GM23338 (cell line): ENCODE results near the gene EXOC6. TPM values are rescaled to one million over a fixed set of nuclear protein-coding genes. Genes with fewer than 3 reads are reported as not detected.

ENCODE experiments used
- ATAC-seq: fragments of 200-7000 bp; cut with Tn5 transposase; 3 replicates; pipeline ENCODE4 v1.9.1; 2020
- DNase-seq: peaks from one replicate; pipeline ENCODE4 v3.0.0-alpha.2; 2015; ENCODE audit warnings: low spot score
- H2AFZ ChIP-seq: fragments of 200-600 bp; sonication (generic); 2 replicates; pipeline ENCODE4 v1.8.0; 2016; ENCODE audit warnings: antibody characterized with exemption, mild to moderate bottlenecking, moderate library complexity
- H3F3A ChIP-seq: fragments of 200-600 bp; sonication (generic); replicated peaks from 2 replicates; pipeline ENCODE4 v1.8.0; 2017; ENCODE audit warnings: antibody characterized with exemption, mixed run types, low read depth
- H3K27ac ChIP-seq: fragments of 200-600 bp; sonication (generic); 2 replicates; pipeline ENCODE4 v1.6.1; 2016; ENCODE audit warnings: low read depth
- H3K27me3 ChIP-seq: fragments of 200-600 bp; sonication (generic); 2 replicates; pipeline ENCODE4 v1.8.0; 2016; ENCODE audit warnings: mild to moderate bottlenecking, mixed run types, moderate library complexity; ENCODE audit not compliant: insufficient read depth
- H3K36me3 ChIP-seq: fragments of 200-600 bp; sonication (generic); 2 replicates; pipeline ENCODE4 v1.8.0; 2016; ENCODE audit warnings: mild to moderate bottlenecking; ENCODE audit not compliant: insufficient read depth
- H3K4me1 ChIP-seq: fragments of 200-600 bp; sonication (generic); 2 replicates; pipeline ENCODE4 v1.8.0; 2016; ENCODE audit warnings: mild to moderate bottlenecking, moderate library complexity; ENCODE audit not compliant: insufficient read depth
- H3K4me2 ChIP-seq: fragments of 200-600 bp; sonication (generic); 2 replicates; pipeline ENCODE4 v1.7.1; 2017; ENCODE audit warnings: mixed run types
- H3K4me3 ChIP-seq: fragments of 200-600 bp; sonication (generic); 2 replicates; pipeline ENCODE4 v1.6.1; 2016; ENCODE audit warnings: mixed run types
- H3K79me2 ChIP-seq: fragments of 200-600 bp; sonication (generic); replicated peaks from 2 replicates; pipeline ENCODE4 v1.8.0; 2017; ENCODE audit warnings: mild to moderate bottlenecking; ENCODE audit not compliant: insufficient read depth
- H3K9me2 ChIP-seq: fragments of 200-600 bp; sonication (generic); 2 replicates; pipeline ENCODE4 v1.8.0; 2017; ENCODE audit not compliant: insufficient read depth
- H4K20me1 ChIP-seq: fragments of 200-600 bp; sonication (generic); replicated peaks from 2 replicates; pipeline ENCODE4 v1.8.0; 2017; ENCODE audit warnings: mild to moderate bottlenecking; ENCODE audit not compliant: insufficient read depth
- H3K27ac Mint-ChIP-seq: 2 replicates; pipeline ENCODE4 v1.8.0; 2020; ENCODE audit warnings: inconsistent platforms, mild to moderate bottlenecking, moderate library complexity, mixed read lengths
- H3K27me3 Mint-ChIP-seq: 3 replicates; pipeline ENCODE4 v1.8.0; 2022; ENCODE audit warnings: low read depth, mild to moderate bottlenecking, moderate library complexity, mixed read lengths, inconsistent platforms; ENCODE audit not compliant: insufficient read depth, poor library complexity
- H3K36me3 Mint-ChIP-seq: 3 replicates; pipeline ENCODE4 v1.8.0; 2021; ENCODE audit warnings: low read depth, mild to moderate bottlenecking, inconsistent platforms, moderate library complexity, mixed read lengths
- H3K4me1 Mint-ChIP-seq: 3 replicates; pipeline ENCODE4 v1.8.0; 2020; ENCODE audit warnings: mild to moderate bottlenecking, inconsistent platforms, mixed read lengths
- H3K4me3 Mint-ChIP-seq: 3 replicates; pipeline ENCODE4 v1.8.0; 2021; ENCODE audit warnings: moderate library complexity, mild to moderate bottlenecking, inconsistent platforms, mixed read lengths
- H3K9me3 Mint-ChIP-seq: 3 replicates; pipeline ENCODE4 v1.8.0; 2020; ENCODE audit warnings: moderate library complexity, mild to moderate bottlenecking, inconsistent platforms, mixed read lengths
- CREB1 ChIP-seq: fragments of 250-450 bp; sonication (Bioruptor Pico); IDR thresholded peaks from 2 replicates; pipeline ENCODE4 v1.5.0; 2020; ENCODE audit warnings: low read depth, mild to moderate bottlenecking, moderate library complexity
- EZH2 ChIP-seq: fragments of 200-600 bp; sonication (generic); IDR thresholded peaks from one replicate; pipeline ENCODE4 v1.8.0; 2017; ENCODE audit warnings: antibody characterized with exemption, mild to moderate bottlenecking, low read depth; ENCODE audit not compliant: unreplicated experiment
- EZH2phosphoT487 ChIP-seq: fragments of 200-600 bp; sonication (generic); IDR thresholded peaks from one replicate; pipeline ENCODE4 v1.8.1; 2018; ENCODE audit warnings: antibody characterized with exemption; ENCODE audit not compliant: unreplicated experiment
- JUNB ChIP-seq: IDR thresholded peaks from one replicate; pipeline ENCODE4 v1.6.1; 2016; ENCODE audit warnings: antibody characterized with exemption; ENCODE audit not compliant: unreplicated experiment
- NANOG ChIP-seq: IDR thresholded peaks from 2 replicates; pipeline ENCODE4 v1.6.1; 2016; ENCODE audit warnings: antibody characterized with exemption, borderline replicate concordance
- POLR2AphosphoS5 ChIP-seq: IDR thresholded peaks from 2 replicates; pipeline ENCODE4 v1.6.1; 2016; ENCODE audit warnings: antibody characterized with exemption, low read depth
- STAT1 ChIP-seq: IDR thresholded peaks from one replicate; pipeline ENCODE4 v1.6.1; 2016; ENCODE audit warnings: antibody characterized with exemption; ENCODE audit not compliant: unreplicated experiment
- ZNF114 ChIP-seq: fragments of 250-450 bp; sonication (Bioruptor Pico); IDR thresholded peaks from 2 replicates; pipeline ENCODE4 v1.5.0; 2020; ENCODE audit warnings: mild to moderate bottlenecking, moderate library complexity
- ZNF331 ChIP-seq: fragments of 250-450 bp; sonication (Bioruptor Pico); IDR thresholded peaks from 2 replicates; pipeline ENCODE4 v1.5.0; 2020; ENCODE audit warnings: low read depth, mild to moderate bottlenecking, moderate library complexity
- polyA plus RNA-seq: library from polyadenylated mRNA; unstranded; fragments of >200 nt; fragmentation: Nextera tagmentation; extraction: Ambion mirVana; gene quantifications from 2 replicates; pipeline ENCODE4 v1.2.1, GENCODE V29; 2016
- total RNA-seq: library from RNA; depleted of rRNA; stranded (reverse); fragments of >200 nt; shearing (Covaris generic); gene quantifications from 2 replicates; pipeline ENCODE4 v1.2.3, GENCODE V29; 2014
- TF ChIP-seq, protein P1 (sequence below): IDR thresholded peaks from 2 replicates; pipeline ENCODE4 v1.6.1; 2016; ENCODE audit warnings: antibody characterized with exemption
- TF ChIP-seq, protein P2 (sequence below), 2 experiments: fragments of 200-600 bp in 1 of 2; sonication (generic) in 1 of 2; conservative IDR thresholded peaks; 2 replicates each; pipeline versions ENCODE4 v1.5.1 to v1.6.1; 2016 to 2017; ENCODE audit warnings: antibody characterized with exemption in 2 of 2, low read depth in 2 of 2, mild to moderate bottlenecking in 2 of 2, moderate library complexity in 1 of 2
- TF ChIP-seq, protein P3 (sequence below): fragments of 250-450 bp; sonication (Bioruptor Pico); IDR thresholded peaks from 2 replicates; pipeline ENCODE4 v1.5.0; 2020; ENCODE audit warnings: mild to moderate bottlenecking, moderate library complexity
- TF ChIP-seq, protein P4 (sequence below): IDR thresholded peaks from one replicate; pipeline ENCODE4 v1.6.1; 2018; ENCODE audit warnings: antibody characterized with exemption; ENCODE audit not compliant: unreplicated experiment

The EXOC6 gene
- total and polyA plus RNA-seq, 2 experiments from 2014 or later, result 5.0 to 6.0 TPM

DNA sequence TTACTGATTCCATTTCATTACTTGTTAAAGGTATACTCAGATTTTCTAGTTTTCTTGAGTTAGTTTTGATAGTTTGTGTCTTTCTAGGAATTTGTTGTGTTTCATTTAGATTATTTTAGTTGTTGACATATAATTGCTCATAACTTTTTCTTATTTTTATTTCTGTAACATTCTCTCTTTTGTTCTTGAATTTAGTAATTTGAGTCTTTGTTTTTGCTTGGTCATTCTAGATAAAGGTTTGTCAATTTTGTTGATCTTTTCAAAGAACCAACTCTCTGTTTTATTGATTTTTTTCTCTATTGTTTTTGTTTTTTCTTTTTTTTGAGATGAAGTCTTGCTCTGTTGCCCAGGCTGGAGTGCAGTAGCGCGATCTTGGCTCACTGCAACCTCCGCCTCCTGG is 7.2 kb downstream of the EXOC6 start:
- Histone ChIP-seq H3F3A (no peaks in the 10 kb centered on the region), H3K27ac (no peak overlapping the region), H3K4me2 (no peak overlapping the region), H4K20me1 (no peaks in the 10 kb centered on the region), H3K79me2 (no peaks in the 10 kb centered on the region), H3K27me3 (peaks cover 11% of the 10 kb centered on the region), H3K4me3 (no peak overlapping the region), H2AFZ (no peak overlapping the region), H3K36me3 (peaks cover 6% of the 10 kb centered on the region; the same call in 1 of the 2 replicates), H3K4me1 (no peaks in the 10 kb centered on the region), H3K9me2 (no peaks in the 10 kb centered on the region)
- H3K27ac Mint-ChIP-seq, result no peak overlapping the region
- peaks cover 4% of the 10 kb centered on the region for H3K27me3 Mint-ChIP-seq
- H3K9me3 Mint-ChIP-seq, result peaks cover 24% of the 10 kb centered on the region
- no peak for ATAC-seq
- H3K36me3 Mint-ChIP-seq, result peaks cover 20% of the 10 kb centered on the region; the same call in 2 of the 3 replicates
- DNase-seq, result no peak
- no peak overlapping the region for H3K4me3 Mint-ChIP-seq
- no peaks in the 10 kb centered on the region for H3K4me1 Mint-ChIP-seq
- TF ChIP-seq ZNF331, result no peak
- no peak for TF ChIP-seq EZH2phosphoT487
- TF ChIP-seq CREB1 (CRISPR knock-in tag), result no peak
- no peak for TF ChIP-seq JUNB
- no peak for TF ChIP-seq EZH2
- TF ChIP-seq NANOG, result no peak
- TF ChIP-seq, protein P1, sequence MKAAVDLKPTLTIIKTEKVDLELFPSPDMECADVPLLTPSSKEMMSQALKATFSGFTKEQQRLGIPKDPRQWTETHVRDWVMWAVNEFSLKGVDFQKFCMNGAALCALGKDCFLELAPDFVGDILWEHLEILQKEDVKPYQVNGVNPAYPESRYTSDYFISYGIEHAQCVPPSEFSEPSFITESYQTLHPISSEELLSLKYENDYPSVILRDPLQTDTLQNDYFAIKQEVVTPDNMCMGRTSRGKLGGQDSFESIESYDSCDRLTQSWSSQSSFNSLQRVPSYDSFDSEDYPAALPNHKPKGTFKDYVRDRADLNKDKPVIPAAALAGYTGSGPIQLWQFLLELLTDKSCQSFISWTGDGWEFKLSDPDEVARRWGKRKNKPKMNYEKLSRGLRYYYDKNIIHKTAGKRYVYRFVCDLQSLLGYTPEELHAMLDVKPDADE, result no peak
- TF ChIP-seq ZNF114 (CRISPR knock-in tag), result no peak
- no peak for TF ChIP-seq POLR2AphosphoS5
- TF ChIP-seq, protein P2, sequence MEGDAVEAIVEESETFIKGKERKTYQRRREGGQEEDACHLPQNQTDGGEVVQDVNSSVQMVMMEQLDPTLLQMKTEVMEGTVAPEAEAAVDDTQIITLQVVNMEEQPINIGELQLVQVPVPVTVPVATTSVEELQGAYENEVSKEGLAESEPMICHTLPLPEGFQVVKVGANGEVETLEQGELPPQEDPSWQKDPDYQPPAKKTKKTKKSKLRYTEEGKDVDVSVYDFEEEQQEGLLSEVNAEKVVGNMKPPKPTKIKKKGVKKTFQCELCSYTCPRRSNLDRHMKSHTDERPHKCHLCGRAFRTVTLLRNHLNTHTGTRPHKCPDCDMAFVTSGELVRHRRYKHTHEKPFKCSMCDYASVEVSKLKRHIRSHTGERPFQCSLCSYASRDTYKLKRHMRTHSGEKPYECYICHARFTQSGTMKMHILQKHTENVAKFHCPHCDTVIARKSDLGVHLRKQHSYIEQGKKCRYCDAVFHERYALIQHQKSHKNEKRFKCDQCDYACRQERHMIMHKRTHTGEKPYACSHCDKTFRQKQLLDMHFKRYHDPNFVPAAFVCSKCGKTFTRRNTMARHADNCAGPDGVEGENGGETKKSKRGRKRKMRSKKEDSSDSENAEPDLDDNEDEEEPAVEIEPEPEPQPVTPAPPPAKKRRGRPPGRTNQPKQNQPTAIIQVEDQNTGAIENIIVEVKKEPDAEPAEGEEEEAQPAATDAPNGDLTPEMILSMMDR (conservative IDR thresholded peaks at IDR 0.05; ENCODE audit: low read depth in 2 of 2), result no peak
- TF ChIP-seq, protein P3, sequence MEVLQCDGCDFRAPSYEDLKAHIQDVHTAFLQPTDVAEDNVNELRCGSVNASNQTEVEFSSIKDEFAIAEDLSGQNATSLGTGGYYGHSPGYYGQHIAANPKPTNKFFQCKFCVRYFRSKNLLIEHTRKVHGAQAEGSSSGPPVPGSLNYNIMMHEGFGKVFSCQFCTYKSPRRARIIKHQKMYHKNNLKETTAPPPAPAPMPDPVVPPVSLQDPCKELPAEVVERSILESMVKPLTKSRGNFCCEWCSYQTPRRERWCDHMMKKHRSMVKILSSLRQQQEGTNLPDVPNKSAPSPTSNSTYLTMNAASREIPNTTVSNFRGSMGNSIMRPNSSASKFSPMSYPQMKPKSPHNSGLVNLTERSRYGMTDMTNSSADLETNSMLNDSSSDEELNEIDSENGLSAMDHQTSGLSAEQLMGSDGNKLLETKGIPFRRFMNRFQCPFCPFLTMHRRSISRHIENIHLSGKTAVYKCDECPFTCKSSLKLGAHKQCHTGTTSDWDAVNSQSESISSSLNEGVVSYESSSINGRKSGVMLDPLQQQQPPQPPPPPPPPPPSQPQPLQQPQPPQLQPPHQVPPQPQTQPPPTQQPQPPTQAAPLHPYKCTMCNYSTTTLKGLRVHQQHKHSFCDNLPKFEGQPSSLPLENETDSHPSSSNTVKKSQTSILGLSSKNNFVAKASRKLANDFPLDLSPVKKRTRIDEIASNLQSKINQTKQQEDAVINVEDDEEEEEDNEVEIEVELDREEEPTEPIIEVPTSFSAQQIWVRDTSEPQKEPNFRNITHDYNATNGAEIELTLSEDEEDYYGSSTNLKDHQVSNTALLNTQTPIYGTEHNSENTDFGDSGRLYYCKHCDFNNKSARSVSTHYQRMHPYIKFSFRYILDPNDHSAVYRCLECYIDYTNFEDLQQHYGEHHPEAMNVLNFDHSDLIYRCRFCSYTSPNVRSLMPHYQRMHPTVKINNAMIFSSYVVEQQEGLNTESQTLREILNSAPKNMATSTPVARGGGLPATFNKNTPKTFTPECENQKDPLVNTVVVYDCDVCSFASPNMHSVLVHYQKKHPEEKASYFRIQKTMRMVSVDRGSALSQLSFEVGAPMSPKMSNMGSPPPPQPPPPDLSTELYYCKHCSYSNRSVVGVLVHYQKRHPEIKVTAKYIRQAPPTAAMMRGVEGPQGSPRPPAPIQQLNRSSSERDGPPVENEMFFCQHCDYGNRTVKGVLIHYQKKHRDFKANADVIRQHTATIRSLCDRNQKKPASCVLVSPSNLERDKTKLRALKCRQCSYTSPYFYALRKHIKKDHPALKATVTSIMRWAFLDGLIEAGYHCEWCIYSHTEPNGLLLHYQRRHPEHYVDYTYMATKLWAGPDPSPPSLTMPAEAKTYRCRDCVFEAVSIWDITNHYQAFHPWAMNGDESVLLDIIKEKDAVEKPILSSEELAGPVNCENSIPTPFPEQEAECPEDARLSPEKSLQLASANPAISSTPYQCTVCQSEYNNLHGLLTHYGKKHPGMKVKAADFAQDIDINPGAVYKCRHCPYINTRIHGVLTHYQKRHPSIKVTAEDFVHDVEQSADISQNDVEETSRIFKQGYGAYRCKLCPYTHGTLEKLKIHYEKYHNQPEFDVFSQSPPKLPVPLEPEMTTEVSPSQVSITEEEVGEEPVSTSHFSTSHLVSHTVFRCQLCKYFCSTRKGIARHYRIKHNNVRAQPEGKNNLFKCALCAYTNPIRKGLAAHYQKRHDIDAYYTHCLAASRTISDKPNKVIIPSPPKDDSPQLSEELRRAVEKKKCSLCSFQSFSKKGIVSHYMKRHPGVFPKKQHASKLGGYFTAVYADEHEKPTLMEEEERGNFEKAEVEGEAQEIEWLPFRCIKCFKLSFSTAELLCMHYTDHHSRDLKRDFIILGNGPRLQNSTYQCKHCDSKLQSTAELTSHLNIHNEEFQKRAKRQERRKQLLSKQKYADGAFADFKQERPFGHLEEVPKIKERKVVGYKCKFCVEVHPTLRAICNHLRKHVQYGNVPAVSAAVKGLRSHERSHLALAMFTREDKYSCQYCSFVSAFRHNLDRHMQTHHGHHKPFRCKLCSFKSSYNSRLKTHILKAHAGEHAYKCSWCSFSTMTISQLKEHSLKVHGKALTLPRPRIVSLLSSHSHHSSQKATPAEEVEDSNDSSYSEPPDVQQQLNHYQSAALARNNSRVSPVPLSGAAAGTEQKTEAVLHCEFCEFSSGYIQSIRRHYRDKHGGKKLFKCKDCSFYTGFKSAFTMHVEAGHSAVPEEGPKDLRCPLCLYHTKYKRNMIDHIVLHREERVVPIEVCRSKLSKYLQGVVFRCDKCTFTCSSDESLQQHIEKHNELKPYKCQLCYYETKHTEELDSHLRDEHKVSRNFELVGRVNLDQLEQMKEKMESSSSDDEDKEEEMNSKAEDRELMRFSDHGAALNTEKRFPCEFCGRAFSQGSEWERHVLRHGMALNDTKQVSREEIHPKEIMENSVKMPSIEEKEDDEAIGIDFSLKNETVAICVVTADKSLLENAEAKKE (CRISPR knock-in tag), result no peak
- TF ChIP-seq STAT1, result no peak
- TF ChIP-seq, protein P4, sequence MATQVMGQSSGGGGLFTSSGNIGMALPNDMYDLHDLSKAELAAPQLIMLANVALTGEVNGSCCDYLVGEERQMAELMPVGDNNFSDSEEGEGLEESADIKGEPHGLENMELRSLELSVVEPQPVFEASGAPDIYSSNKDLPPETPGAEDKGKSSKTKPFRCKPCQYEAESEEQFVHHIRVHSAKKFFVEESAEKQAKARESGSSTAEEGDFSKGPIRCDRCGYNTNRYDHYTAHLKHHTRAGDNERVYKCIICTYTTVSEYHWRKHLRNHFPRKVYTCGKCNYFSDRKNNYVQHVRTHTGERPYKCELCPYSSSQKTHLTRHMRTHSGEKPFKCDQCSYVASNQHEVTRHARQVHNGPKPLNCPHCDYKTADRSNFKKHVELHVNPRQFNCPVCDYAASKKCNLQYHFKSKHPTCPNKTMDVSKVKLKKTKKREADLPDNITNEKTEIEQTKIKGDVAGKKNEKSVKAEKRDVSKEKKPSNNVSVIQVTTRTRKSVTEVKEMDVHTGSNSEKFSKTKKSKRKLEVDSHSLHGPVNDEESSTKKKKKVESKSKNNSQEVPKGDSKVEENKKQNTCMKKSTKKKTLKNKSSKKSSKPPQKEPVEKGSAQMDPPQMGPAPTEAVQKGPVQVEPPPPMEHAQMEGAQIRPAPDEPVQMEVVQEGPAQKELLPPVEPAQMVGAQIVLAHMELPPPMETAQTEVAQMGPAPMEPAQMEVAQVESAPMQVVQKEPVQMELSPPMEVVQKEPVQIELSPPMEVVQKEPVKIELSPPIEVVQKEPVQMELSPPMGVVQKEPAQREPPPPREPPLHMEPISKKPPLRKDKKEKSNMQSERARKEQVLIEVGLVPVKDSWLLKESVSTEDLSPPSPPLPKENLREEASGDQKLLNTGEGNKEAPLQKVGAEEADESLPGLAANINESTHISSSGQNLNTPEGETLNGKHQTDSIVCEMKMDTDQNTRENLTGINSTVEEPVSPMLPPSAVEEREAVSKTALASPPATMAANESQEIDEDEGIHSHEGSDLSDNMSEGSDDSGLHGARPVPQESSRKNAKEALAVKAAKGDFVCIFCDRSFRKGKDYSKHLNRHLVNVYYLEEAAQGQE, result no peak
